Common myeloid progenitor, CD34-positive (primary cell): ENCODE data around the gene MCC.

ENCODE experiments used
- CTCF ChIA-PET: fragments of 350-600 bp; sonication (Branson Sonifier 250); formaldehyde crosslinking; loops from one replicate; lab custom pipeline; 2021; ENCODE audit warnings: antibody characterized with exemption; lab: Charles Lee
- POLR2A ChIA-PET: fragments of 350-600 bp; sonication (Branson Sonifier 250); formaldehyde crosslinking; loops from one replicate; lab custom pipeline; 2021; ENCODE audit warnings: antibody characterized with exemption; lab: Charles Lee
- DNase-seq, 3 donors: peaks; one replicate each; pipeline versions ENCODE4 v3.0.0 to v3.0.0-alpha.2; 2013
- H3K27ac ChIP-seq, 2 experiments: 1 replicate in 1 of 2; 2 replicates in 1 of 2; pipeline ENCODE4 v1.7.0; 2013; ENCODE audit warnings: inconsistent platforms in 2 of 2, low read length in 2 of 2, mild to moderate bottlenecking in 2 of 2, low read depth in 1 of 2, moderate library complexity in 1 of 2; ENCODE audit not compliant: severe bottlenecking in 2 of 2, insufficient read depth in 1 of 2, poor library complexity in 1 of 2
- H3K27me3 ChIP-seq, 5 experiments: replicated peaks in 2 of 5; 1 replicate in 3 of 5; 2 replicates in 2 of 5; pipeline versions ENCODE4 v1.6.1 to v1.7.0; 2013; ENCODE audit warnings: low read length in 4 of 5, mild to moderate bottlenecking in 2 of 5, moderate library complexity in 2 of 5, inconsistent platforms in 1 of 5; ENCODE audit not compliant: insufficient read depth in 5 of 5, control insufficient read depth in 4 of 5
- H3K36me3 ChIP-seq, 4 experiments: 1 replicate in 2 of 4; 2 replicates in 2 of 4; pipeline versions ENCODE4 v1.6.1 to v1.7.0; 2013; ENCODE audit warnings: low read length in 3 of 4, control low read depth in 1 of 4, mild to moderate bottlenecking in 1 of 4; ENCODE audit not compliant: control insufficient read depth in 4 of 4, insufficient read depth in 4 of 4
- H3K4me1 ChIP-seq, 4 experiments: 1 replicate in 3 of 4; 2 replicates in 1 of 4; pipeline versions ENCODE4 v1.6.1 to v1.7.1; 2013; ENCODE audit warnings: low read length in 3 of 4, mild to moderate bottlenecking in 3 of 4, control low read depth in 1 of 4, inconsistent platforms in 1 of 4, moderate library complexity in 1 of 4; ENCODE audit not compliant: control insufficient read depth in 4 of 4, insufficient read depth in 4 of 4; ENCODE audit errors: control extremely low read depth in 1 of 4
- H3K4me3 ChIP-seq, 7 experiments: 1 replicate in 4 of 7; 2 replicates in 3 of 7; pipeline versions ENCODE4 v1.5.1 to v1.7.0; 2013; ENCODE audit warnings: mild to moderate bottlenecking in 7 of 7, low read length in 6 of 7, moderate library complexity in 6 of 7, inconsistent platforms in 2 of 7, low read depth in 2 of 7, control low read depth in 1 of 7; ENCODE audit not compliant: insufficient read depth in 4 of 7, control insufficient read depth in 1 of 7; ENCODE audit errors: extremely low read depth in 1 of 7
- H3K9me3 ChIP-seq, 5 experiments: 1 replicate in 4 of 5; 2 replicates in 1 of 5; pipeline versions ENCODE4 v1.6.1 to v1.7.1; 2013; ENCODE audit warnings: low read length in 4 of 5, mild to moderate bottlenecking in 2 of 5, inconsistent platforms in 1 of 5, low read depth in 1 of 5, moderate library complexity in 1 of 5; ENCODE audit not compliant: control insufficient read depth in 4 of 5, insufficient read depth in 2 of 5; ENCODE audit errors: control extremely low read depth in 1 of 5
- WGBS: methylation state at CpG from one replicate; pipeline ENCODE4 v1.1.5; 2013; ENCODE audit not compliant: insufficient coverage; 5-methylcytosine and 5-hydroxymethylcytosine counted together

The MCC gene

DNA sequence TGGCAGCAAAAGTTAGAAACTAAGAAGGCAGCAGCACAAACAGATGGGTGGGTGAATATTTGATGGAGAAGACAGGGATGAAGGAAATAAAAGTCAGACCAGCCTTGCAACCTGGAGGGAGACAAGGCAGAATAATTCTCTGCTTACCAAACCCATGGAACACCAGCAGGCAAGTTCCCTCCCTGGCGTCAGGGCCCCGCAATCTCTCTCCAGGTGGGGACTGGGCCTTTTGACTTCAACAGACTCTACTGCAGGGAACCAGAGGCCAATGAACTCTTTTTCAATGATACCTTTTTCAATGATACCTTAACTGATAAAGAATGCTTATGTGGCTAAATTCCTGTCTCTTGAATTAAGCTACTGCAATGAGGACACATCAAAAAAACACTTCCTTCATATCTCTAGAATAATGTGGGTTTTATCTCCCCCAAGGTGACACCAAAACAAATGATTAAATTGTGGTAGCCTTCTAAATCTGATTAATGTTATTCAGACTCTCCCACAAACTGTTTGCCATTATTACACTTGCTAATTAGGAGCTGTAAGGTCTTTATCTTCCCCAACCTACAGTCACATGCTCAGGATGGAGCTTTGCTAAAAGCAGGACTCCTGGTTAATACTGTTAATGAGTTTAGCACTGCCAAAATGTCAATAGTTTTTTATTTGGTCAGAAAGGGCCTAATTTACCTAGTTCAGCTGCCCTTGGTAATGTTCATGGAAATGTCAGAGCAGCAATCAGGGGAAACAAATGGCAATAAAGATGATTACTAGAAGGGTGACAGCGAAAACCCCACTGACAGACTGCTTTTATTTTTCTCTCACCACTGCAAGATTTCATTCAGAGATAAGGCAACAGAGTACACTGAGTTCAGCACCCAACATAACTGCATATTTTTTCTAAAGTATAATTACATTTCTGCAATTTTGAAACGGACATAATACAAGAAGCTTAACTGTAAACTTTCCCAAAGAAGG, 218.9 kb downstream of the MCC start:
- Histone ChIP-seq H3K27ac (no peak overlapping the region), H3K4me1 (peaks cover 0 to 4% (median 0%) of the 10 kb centered on the region in 4 experiments), H3K27me3 (no peaks in the 10 kb centered on the region), H3K9me3 (no peaks in the 10 kb centered on the region), H3K36me3 (no peaks in the 10 kb centered on the region), H3K4me3 (no peak overlapping the region)
- DNase-seq: no peak
- WGBS: 100% methylated on average over 3 of the region's 4 CpGs
- CTCF ChIA-PET: interaction anchor here (0.7 to 1.8 kb wide), 3 partner anchors 11 to 18 kb away, joined by 3 to 4 read pairs (median 3); no protein-coding TSS in a partner anchor
- POLR2A ChIA-PET: no interaction called here

- 100% methylated on average over 2 of the region's 4 CpGs for WGBS
- ChIA-PET POLR2A (no interaction called here), CTCF (interaction anchor here (1.8 kb wide), 1 partner anchor 12 kb away, joined by 4 read pairs; no protein-coding TSS in a partner anchor)
- no peak overlapping the region for H3K4me3 ChIP-seq
- peaks cover 0 to 4% (median 0%) of the 10 kb centered on the region in 4 experiments for H3K4me1 ChIP-seq
- DNase-seq: no peak
- no peaks in the 10 kb centered on the region for H3K36me3 ChIP-seq
- H3K27ac ChIP-seq: no peak overlapping the region
- no peaks in the 10 kb centered on the region for H3K9me3 ChIP-seq
- H3K27me3 ChIP-seq: no peaks in the 10 kb centered on the region
Measured at GRCh38 chr5:113268232-113268631, 220.0 kb downstream of the MCC start.

DNA sequence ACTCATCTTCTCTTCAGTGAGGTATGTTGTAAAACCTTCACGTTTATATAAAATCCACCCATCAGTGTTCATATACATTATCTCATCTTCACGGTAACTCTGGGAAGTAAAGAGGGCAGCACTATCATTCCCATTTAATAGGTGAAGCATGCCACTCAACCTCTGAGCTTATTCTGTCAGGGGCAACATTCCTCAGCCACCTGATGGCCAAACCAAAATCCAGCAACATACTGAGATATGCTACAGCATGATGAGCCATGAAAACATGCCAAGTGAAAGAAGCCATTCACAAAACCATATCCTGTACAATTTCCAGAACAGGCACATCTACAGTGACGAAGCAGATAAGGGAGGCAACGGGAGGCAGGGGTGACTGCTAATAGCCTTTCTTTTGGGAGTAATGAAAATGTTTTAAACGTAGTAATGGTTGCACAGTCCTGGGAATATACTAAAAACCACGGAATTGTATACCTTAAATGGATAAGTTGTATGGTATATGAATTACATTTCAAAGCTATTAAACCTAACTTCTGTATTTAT, 220.8 kb downstream of the MCC start:
- DNase-seq: no peak
- ChIA-PET POLR2A (no interaction called here), CTCF (interaction anchor here (1.8 kb wide), 1 partner anchor 13 kb away, joined by 4 read pairs; no protein-coding TSS in a partner anchor)
- Histone ChIP-seq H3K4me3 (no peak overlapping the region), H3K36me3 (no peaks in the 10 kb centered on the region), H3K4me1 (peaks cover 0 to 4% (median 0%) of the 10 kb centered on the region in 4 experiments), H3K27ac (no peak overlapping the region), H3K27me3 (peaks cover 0 to 3% (median 0%) of the 10 kb centered on the region in 5 experiments), H3K9me3 (no peaks in the 10 kb centered on the region)
- 100% methylated on average over 2 of the region's 6 CpGs for WGBS

GRCh38 chr5:113266913-113267227, 221.4 kb downstream of the MCC start:
- POLR2A ChIA-PET: no interaction called here
- WGBS: 100% methylated on average over 2 of the region's 3 CpGs
- H3K4me3 ChIP-seq: no peak overlapping the region
- H3K27ac ChIP-seq: no peak overlapping the region
- H3K27me3 ChIP-seq: peaks cover 0 to 3% (median 0%) of the 10 kb centered on the region in 5 experiments
- H3K36me3 ChIP-seq: no peaks in the 10 kb centered on the region
- DNase-seq: no peak
- no peaks in the 10 kb centered on the region for H3K4me1 ChIP-seq
- H3K9me3 ChIP-seq: no peaks in the 10 kb centered on the region
- CTCF ChIA-PET: no interaction called here

DNA sequence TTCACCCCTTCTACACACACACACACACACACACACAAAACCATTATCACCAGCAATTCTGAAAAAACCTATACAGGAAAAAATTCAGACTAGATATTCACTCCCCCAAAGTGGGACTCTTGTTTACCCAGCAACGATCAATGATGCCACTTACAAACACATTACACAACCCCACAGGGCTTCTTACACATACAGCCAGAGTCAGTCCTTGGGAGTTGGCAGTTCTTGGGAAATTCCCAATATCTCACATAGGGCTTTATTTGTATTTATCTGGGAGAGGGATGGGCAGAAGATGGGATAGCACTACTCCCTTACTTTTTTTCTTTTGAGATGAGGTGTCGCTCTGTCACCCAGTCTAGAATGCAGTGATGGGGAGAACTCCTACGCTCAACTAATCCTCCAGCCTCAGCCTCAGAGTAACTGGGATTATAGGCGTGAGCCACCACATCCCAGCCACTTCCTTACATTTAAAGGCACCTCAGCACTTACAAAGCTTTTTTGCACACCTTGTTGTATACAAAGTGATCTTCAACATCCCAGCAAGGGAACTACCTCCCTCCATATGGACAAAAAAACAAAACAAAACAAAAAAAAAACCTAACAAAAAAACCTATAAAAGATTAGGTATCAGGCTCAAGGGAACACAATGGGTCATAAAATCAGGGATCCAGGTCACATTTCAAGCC, 221.9 kb downstream of the MCC start:
- POLR2A ChIA-PET: no interaction called here
- Histone ChIP-seq H3K36me3 (no peaks in the 10 kb centered on the region), H3K4me3 (no peak overlapping the region), H3K27ac (no peak overlapping the region), H3K4me1 (no peaks in the 10 kb centered on the region), H3K27me3 (peaks cover 0 to 3% (median 0%) of the 10 kb centered on the region in 5 experiments), H3K9me3 (no peaks in the 10 kb centered on the region)
- WGBS: 76% methylated on average over 2 of the region's 4 CpGs
- no peak for DNase-seq
- CTCF ChIA-PET: no interaction called here

DNA sequence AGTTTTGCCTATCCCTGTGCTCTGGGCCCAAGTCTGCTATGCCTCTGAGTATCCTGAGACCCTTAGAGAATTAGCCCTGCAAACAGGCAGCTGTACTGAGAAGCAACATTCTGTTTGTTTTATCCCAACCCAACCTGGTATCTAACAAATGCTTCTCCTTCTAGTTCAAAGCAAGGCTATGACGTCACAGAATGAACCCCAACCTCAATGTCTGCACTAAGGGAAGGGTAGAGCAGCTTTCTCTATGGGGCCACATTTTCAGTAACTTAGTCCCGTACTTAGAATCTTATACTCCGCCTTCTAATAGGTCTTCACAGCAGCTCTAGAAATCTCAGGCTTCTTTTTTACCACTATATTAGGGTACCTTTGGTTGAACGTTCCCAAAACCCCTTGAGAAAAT, 223.1 kb downstream of the MCC start:
- H3K27ac ChIP-seq: no peak overlapping the region
- POLR2A ChIA-PET: no interaction called here
- DNase-seq: no peak
- CTCF ChIA-PET: interaction anchor here (0.7 to 1.1 kb wide), 2 partner anchors 10 to 341 kb away, joined by 4 read pairs; no protein-coding TSS in a partner anchor
- H3K4me1 ChIP-seq: no peaks in the 10 kb centered on the region
- H3K36me3 ChIP-seq: no peaks in the 10 kb centered on the region
- no peak overlapping the region for H3K4me3 ChIP-seq
- no peaks in the 10 kb centered on the region for H3K9me3 ChIP-seq
- H3K27me3 ChIP-seq: peaks cover 0 to 3% (median 0%) of the 10 kb centered on the region in 5 experiments
- 100% methylated on average over 4 of the region's 4 CpGs for WGBS
